Heart right ventricle (tissue), 16 donors: Measurements from ENCODE around the gene CEACAM8. TPM values are rescaled to one million over a fixed set of nuclear protein-coding genes. Genes with fewer than 3 reads are reported as not detected.
"Not testable (repeated sequence)": the region's sequence is repeated elsewhere in the genome, so short reads cannot be mapped to it uniquely, and the experiment has no call there.

Source experiments
- ATAC-seq, 8 donors: fragments of 200-7000 bp; cut with Tn5 transposase; one replicate each; pipeline ENCODE4 v1.9.1; 2020; ENCODE audit warnings: mild to moderate bottlenecking in 8 of 8, moderate library complexity in 8 of 8, moderate number of reproducible peaks in 1 of 8
- DNase-seq, 2 donors: peaks; one replicate each; pipeline ENCODE4 v3.0.0-alpha.2; 2020
- H3K27ac ChIP-seq, 10 donors: fragments of 200-600 bp; sonication (generic) in 2 of 10; one replicate each; pipeline versions ENCODE4 v1.5.0 to v1.8.0; 2020 to 2022; ENCODE audit warnings: mild to moderate bottlenecking in 3 of 10
- H3K27me3 ChIP-seq, 7 donors: fragments of 200-600 bp; one replicate each; pipeline ENCODE4 v1.8.0; 2021 to 2022; ENCODE audit warnings: mild to moderate bottlenecking in 2 of 7
- H3K36me3 ChIP-seq, 9 donors: fragments of 200-600 bp; sonication (generic) in 1 of 9; one replicate each; pipeline versions ENCODE4 v1.5.0 to v1.8.0; 2020 to 2022; ENCODE audit warnings: mild to moderate bottlenecking in 2 of 9
- H3K4me1 ChIP-seq, 9 donors: fragments of 200-600 bp; sonication (generic) in 1 of 9; one replicate each; pipeline versions ENCODE4 v1.5.0 to v1.8.0; 2020 to 2022; ENCODE audit warnings: mild to moderate bottlenecking in 4 of 9
- H3K4me3 ChIP-seq, 10 donors: fragments of 200-600 bp; sonication (generic) in 2 of 10; one replicate each; pipeline versions ENCODE4 v1.5.0 to v1.8.0; 2020 to 2022; ENCODE audit warnings: mild to moderate bottlenecking in 7 of 10, moderate library complexity in 2 of 10
- H3K9me3 ChIP-seq, 11 donors: fragments of 200-600 bp in 10 of 11; sonication (generic) in 2 of 11; one replicate each; pipeline versions ENCODE4 v1.5.0 to v1.8.0; 2013 to 2022; ENCODE audit warnings: mild to moderate bottlenecking in 2 of 11, control low read depth in 1 of 11, moderate library complexity in 1 of 11
- WGBS, 2 donors: extraction: QIAGEN DNeasy Blood & Tissue Kit; methylation state at CpG; one replicate each; pipeline ENCODE4 v1.1.7; 2013; ENCODE audit warnings: inconsistent platforms in 1 of 2; 5-methylcytosine and 5-hydroxymethylcytosine counted together
- intact Hi-C, 10 donors: fragments of 100-400 bp; cut with DNase I; formaldehyde crosslinking; loops; one replicate each; pipeline versions ENCODE4 v1.11.1 to v1.14.2; 2022
- long read RNA-seq, 3 donors: library from polyadenylated mRNA; unstranded; transcript quantifications; one replicate each; pipeline ENCODE4 v2.0.0, GENCODE V29; 2020 to 2021
- polyA plus RNA-seq, 2 donors: library from polyadenylated mRNA; stranded (reverse); fragments of 200-250 nt; gene quantifications; one replicate each; pipeline ENCODE4 v1.2.3, GENCODE V29; 2013
- total RNA-seq, 10 donors: library from RNA; stranded (reverse); fragmentation: NEBNext Ultra II Directional in 3 of 10; extraction: Animal tissue kit (Norgen Biotek cat#: 25700) in 3 of 10; gene quantifications; one replicate each; pipeline versions ENCODE4 v1.2.1 to v1.2.4, GENCODE V29; 2021 to 2023
- TF ChIP-seq, protein P1 (sequence below), 9 donors: fragments of 200-600 bp; sonication (generic) in 2 of 9; IDR thresholded peaks; one replicate each; pipeline versions ENCODE4 v1.5.0 to v1.8.0; 2021 to 2022; ENCODE audit warnings: antibody characterized with exemption in 9 of 9, mild to moderate bottlenecking in 5 of 9, moderate library complexity in 1 of 9
- donor health status: Arrhythmogenic right ventricular cardiomyopathy.
- donor health status: ischemic (EF 13 %, LVEDD 7.1; RV severe dilation, severe dysfunction).
- donor health status: healthy with polysubstance abuse.
- donor health status: DM: no; HTN: yes; CAD: no.
- donor health status: DM: no; HTN: no; CAD: no.
- donor health status: ischemic (EF 25% LVEDD 6.9; RV normal size, moderate dysfunction).
- donor health status: ischemic (EF 25% LVEDD 5.7; RV mildly dilated, moderate dysfunction).
- donor health status: healthy.
- donor health status: DM: yes; HTN: yes; CAD: no.
- donor health status: Ischemic cardiomyopathy.
- donor health status: ischemic (EF 35%, LVEDD 5.7; RV mildly dilated, moderate dysfunction).
- donor health status: nonischemic (EF 11% LVEDD 7.7; RV severe dilation, severe dysfunction).
- donor health status: DM: yes; HTN: yes; CAD: no.
- donor health status: PGD.
- donor health status: ischemic (EF 29% LVEDD 5.4; RV normal size, mild dysfunction).
- donor health status: nonischemic (EF 23%, LVEDD 6.1; RV moderate dilation, normal function).

The CEACAM8 gene
- total RNA-seq, result under 1 TPM in 2 of 10 donors, not detected in 8; 0.15 to 0.76 TPM
- not detected for polyA plus RNA-seq
- long read RNA-seq, donor 1, result 0 reads
- long read RNA-seq, donor 2, result 0 reads
- long read RNA-seq, donor 3, result 0 reads

DNA sequence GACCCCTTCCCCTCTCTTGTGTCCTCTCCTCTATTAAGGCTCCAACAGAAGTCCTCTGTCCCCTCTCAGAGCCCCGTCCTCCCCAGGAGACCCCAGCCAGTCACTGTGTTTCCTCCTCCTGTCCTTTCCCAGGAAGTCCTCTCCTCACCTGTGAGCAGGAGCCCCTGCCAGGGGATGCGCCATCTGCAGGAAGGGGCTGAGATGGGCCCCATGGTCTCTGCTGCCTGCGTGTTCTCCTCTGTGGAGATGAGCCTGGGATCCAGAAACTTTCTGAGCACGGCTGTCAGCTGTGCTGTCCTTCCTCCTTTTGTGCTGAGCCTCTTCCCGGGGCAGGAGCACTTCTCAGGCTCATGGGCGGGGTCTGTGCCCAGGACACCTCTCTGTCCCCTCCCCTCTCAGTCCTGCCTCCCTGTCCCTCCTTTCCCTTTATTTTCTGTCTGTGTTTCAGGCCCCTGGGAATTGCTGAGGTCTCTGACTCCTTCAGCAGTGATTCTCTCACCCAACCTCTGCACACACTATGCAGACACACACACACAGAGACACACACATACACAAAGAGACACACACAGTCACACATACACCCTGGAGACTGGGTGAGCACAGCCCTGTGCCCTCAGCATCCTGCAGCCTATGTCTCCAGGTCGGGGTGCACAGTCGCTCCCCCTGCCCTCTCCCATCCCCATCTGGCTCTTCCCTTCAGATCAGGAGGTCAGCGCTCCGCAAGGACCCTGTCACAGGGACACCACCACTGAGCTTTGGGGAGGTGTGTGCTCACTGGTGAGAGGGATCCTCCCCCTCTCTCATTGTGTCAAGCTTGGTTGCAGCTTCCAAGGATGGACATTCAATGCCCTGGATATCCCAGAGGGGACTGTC is at the start of gene CEACAM8:
CEACAM8 (minus strand) TSS at position 308 of the 873 bp plus-strand sequence; CDS start at position 212, 96 bp downstream.
- Histone ChIP-seq H3K27ac (no peak within 1 kb of the TSS), H3K27me3 (peaks cover 0 to 14% (median 0%) of the 10 kb centered on the region in 7 donors), H3K4me1 (no peaks in the 10 kb centered on the region), H3K9me3 (peaks cover 0 to 13% (median 0%) of the 10 kb centered on the region in 11 donors), H3K36me3 (no peaks in the 10 kb centered on the region), H3K4me3 (no peak within 1 kb of the TSS)
- intact Hi-C loops, result loop anchor here in 6 of 10 donors (5.0 to 10.0 kb wide), 2 partner anchors 140 to 143 kb away; no protein-coding TSS in a partner anchor
- WGBS, 2 donors, result 69% methylated on average over 10 of the region's 10 CpGs
- DNase-seq (no peak), ATAC-seq (peak in 1 of 8 donors; percentile 35)
- TF ChIP-seq, protein P1, sequence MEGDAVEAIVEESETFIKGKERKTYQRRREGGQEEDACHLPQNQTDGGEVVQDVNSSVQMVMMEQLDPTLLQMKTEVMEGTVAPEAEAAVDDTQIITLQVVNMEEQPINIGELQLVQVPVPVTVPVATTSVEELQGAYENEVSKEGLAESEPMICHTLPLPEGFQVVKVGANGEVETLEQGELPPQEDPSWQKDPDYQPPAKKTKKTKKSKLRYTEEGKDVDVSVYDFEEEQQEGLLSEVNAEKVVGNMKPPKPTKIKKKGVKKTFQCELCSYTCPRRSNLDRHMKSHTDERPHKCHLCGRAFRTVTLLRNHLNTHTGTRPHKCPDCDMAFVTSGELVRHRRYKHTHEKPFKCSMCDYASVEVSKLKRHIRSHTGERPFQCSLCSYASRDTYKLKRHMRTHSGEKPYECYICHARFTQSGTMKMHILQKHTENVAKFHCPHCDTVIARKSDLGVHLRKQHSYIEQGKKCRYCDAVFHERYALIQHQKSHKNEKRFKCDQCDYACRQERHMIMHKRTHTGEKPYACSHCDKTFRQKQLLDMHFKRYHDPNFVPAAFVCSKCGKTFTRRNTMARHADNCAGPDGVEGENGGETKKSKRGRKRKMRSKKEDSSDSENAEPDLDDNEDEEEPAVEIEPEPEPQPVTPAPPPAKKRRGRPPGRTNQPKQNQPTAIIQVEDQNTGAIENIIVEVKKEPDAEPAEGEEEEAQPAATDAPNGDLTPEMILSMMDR (IDR thresholded peaks at IDR 0.05), result no peak

DNA sequence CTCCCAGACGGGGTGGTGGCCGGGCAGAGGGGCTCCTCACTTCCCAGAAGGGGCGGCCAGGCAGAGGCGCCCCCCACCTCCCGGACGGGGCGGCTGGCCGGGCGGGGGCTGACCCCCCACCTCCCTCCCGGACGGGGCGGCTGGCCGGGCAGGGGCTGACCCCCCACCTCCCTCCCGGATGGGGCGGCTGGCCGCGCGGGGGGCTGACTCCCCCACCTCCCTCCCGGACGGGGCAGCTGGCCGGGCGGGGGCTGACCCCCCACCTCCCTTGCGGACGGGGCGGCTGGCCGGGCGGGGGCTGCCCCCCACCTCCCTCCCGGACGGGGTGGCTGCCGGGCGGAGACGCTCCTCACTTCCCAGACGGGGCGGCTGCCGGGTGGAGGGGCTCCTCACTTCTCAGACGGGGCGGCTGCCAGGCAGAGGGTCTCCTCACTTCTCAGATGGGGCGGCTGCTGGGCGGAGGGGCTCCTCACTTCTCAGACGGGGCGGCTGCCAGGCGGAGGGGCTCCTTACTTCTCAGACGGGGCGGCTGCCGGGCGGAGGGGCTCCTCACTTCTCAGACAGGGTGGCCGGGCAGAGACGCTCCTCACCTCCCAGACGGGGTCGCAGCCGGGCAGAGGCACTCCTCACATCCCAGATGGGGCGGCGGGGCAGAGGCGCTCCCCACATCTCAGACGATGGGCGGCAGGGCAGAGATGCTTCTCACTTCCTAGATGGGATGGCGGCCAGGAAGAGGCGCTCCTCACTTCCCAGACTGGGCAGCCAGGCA is 44.8 kb upstream of the CEACAM8 start:
- H3K4me3 ChIP-seq, ATAC-seq, H3K9me3 ChIP-seq, DNase-seq, H3K27me3 ChIP-seq, H3K27ac ChIP-seq, H3K4me1 ChIP-seq, intact Hi-C loops, H3K36me3 ChIP-seq: not testable (repeated sequence)
- 94 to 95% methylated on average over 33 to 49 of the region's 58 CpGs for WGBS, 2 donors

DNA sequence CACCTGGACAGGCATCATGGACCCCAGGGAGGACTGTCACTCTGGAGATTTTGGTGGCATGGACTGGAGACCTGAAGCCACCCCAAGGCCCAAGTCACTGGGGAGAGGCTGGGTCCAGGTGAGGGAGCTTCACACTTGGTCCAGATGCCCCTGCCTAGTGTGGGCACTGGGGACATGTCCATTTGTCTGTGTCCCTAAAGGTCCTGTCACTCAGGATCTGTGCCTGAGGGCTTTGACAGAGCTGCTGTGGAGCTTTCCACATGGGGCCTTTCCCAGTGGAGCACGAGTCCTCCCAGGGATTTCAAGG is 40.5 kb upstream of the CEACAM8 start:
- DNase-seq (no peak), ATAC-seq (no peak)
- TF ChIP-seq, protein P1 (IDR thresholded peaks at IDR 0.05), result peak in 1 of 9 donors; percentile 0
- no peak overlapping the region for H3K4me3 ChIP-seq
- intact Hi-C loops, result no loop called here
- no peaks in the 10 kb centered on the region for H3K9me3 ChIP-seq
- no peaks in the 10 kb centered on the region for H3K27me3 ChIP-seq
- WGBS, 2 donors, result 88 to 95% methylated on average over 1 of the region's 1 CpG
- H3K36me3 ChIP-seq, result no peaks in the 10 kb centered on the region
- no peak overlapping the region for H3K27ac ChIP-seq
- H3K4me1 ChIP-seq, result no peaks in the 10 kb centered on the region

DNA sequence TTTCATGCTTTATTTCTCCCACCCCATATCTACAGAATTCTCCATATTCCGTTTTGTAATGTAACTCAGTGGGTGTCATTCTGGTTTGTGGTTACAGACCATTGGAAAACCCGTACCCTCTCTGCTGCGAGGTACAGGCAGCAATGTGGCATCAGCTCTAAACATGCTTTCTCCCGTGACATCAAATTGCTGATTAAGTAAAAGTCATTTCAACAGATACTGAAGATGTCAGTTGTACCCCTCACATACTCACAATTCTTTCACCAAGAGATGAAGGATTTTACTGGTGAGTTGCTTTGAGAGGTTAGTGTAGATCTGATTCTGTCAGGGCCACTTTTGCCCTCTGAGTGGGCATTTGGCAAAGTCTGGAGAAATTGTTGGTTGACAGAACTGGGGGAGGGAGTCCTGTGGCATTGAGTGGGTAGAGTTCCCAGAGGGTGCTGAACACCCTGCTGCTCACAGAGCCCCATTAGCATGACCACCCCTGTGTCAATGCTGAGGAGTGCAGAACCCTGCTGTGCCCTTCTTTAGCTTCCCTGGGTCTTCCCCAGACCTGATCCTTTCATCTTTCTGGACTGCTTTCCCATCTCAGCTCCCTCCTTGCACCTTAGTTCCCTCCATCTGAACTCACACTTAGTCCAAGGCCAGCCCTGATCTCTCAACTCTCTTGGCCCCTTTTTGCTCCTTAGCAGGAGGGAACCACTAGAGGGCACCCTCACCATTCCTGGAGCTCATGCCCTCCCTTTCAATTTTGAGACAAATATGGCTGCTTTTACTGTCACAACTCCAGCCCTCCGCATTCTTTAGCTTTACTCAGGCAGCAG is 39.9 kb upstream of the CEACAM8 start:
- Histone ChIP-seq H3K27ac (no peak overlapping the region), H3K4me1 (no peaks in the 10 kb centered on the region), H3K36me3 (no peaks in the 10 kb centered on the region), H3K9me3 (no peaks in the 10 kb centered on the region), H3K4me3 (no peak overlapping the region), H3K27me3 (no peaks in the 10 kb centered on the region)
- TF ChIP-seq, protein P1 (IDR thresholded peaks at IDR 0.05), result peak in 7 of 9 donors; percentile 39 to 68 (median 45)
- ATAC-seq (no peak), DNase-seq (no peak)
- intact Hi-C loops, result no loop called here
- 78 to 83% methylated on average over 5 of the region's 5 CpGs for WGBS, 2 donors
